ENCODE measurements around the gene ADAMTSL4.

GRCh38 chr1:150561254-150561973 lies 12.2 kb downstream of the ADAMTSL4 start:
- TF ChIP-seq CTCF (conservative IDR thresholded peaks at IDR 0.05; ENCODE audit: low read depth, low read length), result 0 out of 2 replicates have a peak, but pooled peaks have one; percentile 7
- TF ChIP-seq EZH2 (IDR thresholded peaks at IDR 0.05; ENCODE audit: borderline replicate concordance, low read depth, low read length, poor library complexity, severe bottlenecking), result no peak

All from A673 (cell line).